ENCODE data around the gene PPP1R36. TPM values are rescaled to one million over a fixed set of nuclear protein-coding genes. Genes with fewer than 3 reads are reported as not detected.

The PPP1R36 gene
- total and polyA plus RNA-seq, 2 of the 4 experiments (the other 2 are of a cell fraction): 0.15 to 0.54 TPM

- peak within 1 kb of the TSS; percentile 99 for H2AK9ac ChIP-seq (replicated peaks; ENCODE audit: low read depth, low read length, poor library complexity)
- peak within 1 kb of the TSS; percentile 99 for H3K9ac ChIP-seq (ENCODE audit: low read depth, low read length)
- H3K56ac ChIP-seq (ENCODE audit: extremely low read depth, insufficient read depth, low read length): peak within 1 kb of the TSS; percentile 97
- WGBS, 2 experiments (ENCODE audit: extremely low coverage in 2 of 2, insufficient read length in 1 of 2): 1% methylated on average over 29 of the region's 87 CpGs; no CpG with 5 or more reads in 1 of the 2 experiments
- no peaks in the 10 kb centered on the region for H3K9me3 ChIP-seq (ENCODE audit: control insufficient read depth, insufficient read depth, low read length)
- H3K4me1 ChIP-seq (ENCODE audit: control insufficient read depth, insufficient read depth, low read length): peaks cover 14% of the 10 kb centered on the region
- H3K23ac ChIP-seq (ENCODE audit: low read depth, low read length): peak within 1 kb of the TSS; percentile 99
- in situ Hi-C loops (cut with MboI; ENCODE audit: low sequenced_read_pairs) (no loop called here), intact Hi-C loops (cut with micrococcal nuclease) (loop anchor here (2.0 kb wide), 2 partner anchors 133 to 259 kb away; no protein-coding TSS in a partner anchor), dilution Hi-C loops (cut with HindIII; ENCODE audit: low sequenced_read_pairs, unreplicated experiment) (no loop called here)
- H3K27me3 ChIP-seq (ENCODE audit: control insufficient read depth, insufficient read depth, low read length): no peaks in the 10 kb centered on the region
- peak within 1 kb of the TSS; percentile 99 for H4K5ac ChIP-seq (ENCODE audit: low read depth, low read length)
- no TSS peak for BruUV-seq (replicated peaks)
- peak within 1 kb of the TSS; percentile 97 for H2AFZ ChIP-seq (replicated peaks; ENCODE audit: low read length, poor library complexity)
- peak within 1 kb of the TSS; percentile 42; the same call in 1 of the 2 replicates for H2BK20ac ChIP-seq (ENCODE audit: low read depth, low read length)
- peak within 1 kb of the TSS; percentile 100 for H3K4ac ChIP-seq (ENCODE audit: low read depth, low read length)
- peaks cover 14% of the 10 kb centered on the region for H3K9me1 ChIP-seq (ENCODE audit: insufficient read depth, low read length)
- peak within 1 kb of the TSS; percentile 87 for H3K4me3 ChIP-seq (ENCODE audit: insufficient read depth, low read depth, low read length)
- H3K18ac ChIP-seq (ENCODE audit: low read depth, low read length): peak within 1 kb of the TSS; percentile 97
- H2BK15ac ChIP-seq (ENCODE audit: low read depth, low read length): peak within 1 kb of the TSS; percentile 74; the same call in 2 of the 3 replicates
- ATAC-seq (ENCODE audit: low read depth) (peak; percentile 75), DNase-seq (peak; percentile 93)
- H4K8ac ChIP-seq (ENCODE audit: low read depth in 2 of 2, low read length in 2 of 2): peak within 1 kb of the TSS; percentile 96 to 99
- peak within 1 kb of the TSS; percentile 96 for H3K4me2 ChIP-seq (ENCODE audit: low read depth, low read length)
- ChIA-PET POLR2A (ENCODE audit: unreplicated experiment) (interaction anchor here (0.6 to 0.7 kb wide), 3 partner anchors 165 to 179 kb away, joined by 3 to 6 read pairs (median 4); no protein-coding TSS in a partner anchor), CTCF (interaction anchor here (1.0 to 1.4 kb wide), 2 partner anchors 12 to 40 kb away, joined by 3 read pairs; no protein-coding TSS in a partner anchor)
- peak within 1 kb of the TSS; percentile 99 for H2AK5ac ChIP-seq (ENCODE audit: low read depth, low read length)
- H4K20me1 ChIP-seq (ENCODE audit: insufficient read depth, low read length): peaks cover 34% of the 10 kb centered on the region
- peak within 1 kb of the TSS; percentile 100 for H3K27ac ChIP-seq (ENCODE audit: insufficient read depth, low read length)
- H2BK5ac ChIP-seq (ENCODE audit: low read depth, low read length, poor library complexity, severe bottlenecking): peak within 1 kb of the TSS; percentile 100
- peak within 1 kb of the TSS; percentile 88 for H2BK120ac ChIP-seq (ENCODE audit: low read depth, low read length)
- peak within 1 kb of the TSS; percentile 99 for H3K14ac ChIP-seq (replicated peaks; ENCODE audit: low read depth, low read length)
- peaks cover 18 to 60% of the 10 kb centered on the region in 2 experiments for H3K79me1 ChIP-seq (ENCODE audit: low read depth in 1 of 2, low read length in 2 of 2)
- peak within 1 kb of the TSS; percentile 96 for H4K91ac ChIP-seq (ENCODE audit: insufficient read depth, low read depth, low read length)
- H3K36me3 ChIP-seq (ENCODE audit: control insufficient read depth, insufficient read depth, low read length): no peaks in the 10 kb centered on the region
- TF ChIP-seq SMC3 (IDR thresholded peaks at IDR 0.05; ENCODE audit: low read depth, low read length) (no peak), NFE2L2 (IDR thresholded peaks at IDR 0.05; ENCODE audit: low read depth, low read length) (0 out of 2 replicates have a peak, but pooled peaks have one; percentile 4), MXI1 (IDR thresholded peaks at IDR 0.05; ENCODE audit: borderline replicate concordance, low read depth, low read length) (0 out of 2 replicates have a peak, but pooled peaks have one; percentile 13), RFX5 (IDR thresholded peaks at IDR 0.05; ENCODE audit: low read depth, low read length) (no peak), RAD21 (IDR thresholded peaks at IDR 0.05; ENCODE audit: low read length) (no peak), RCOR1 (IDR thresholded peaks at IDR 0.05; ENCODE audit: insufficient replicate concordance, low read length) (no peak), CTCF (conservative IDR thresholded peaks at IDR 0.05; ENCODE audit: low read depth, low read length) (no peak), MAFK (IDR thresholded peaks at IDR 0.05; ENCODE audit: low read depth, low read length) (no peak), ELK1 (IDR thresholded peaks at IDR 0.05; ENCODE audit: borderline replicate concordance, low read depth, low read length) (no peak), POLR2A (IDR thresholded peaks at IDR 0.05; ENCODE audit: low read depth, low read length) (peak; percentile 72), FOS (IDR thresholded peaks at IDR 0.05; ENCODE audit: low read depth, low read length) (no peak), USF2 (IDR thresholded peaks at IDR 0.05; ENCODE audit: low read depth, low read length) (peak; percentile 97), CHD1 (IDR thresholded peaks at IDR 0.05; ENCODE audit: low read depth, low read length) (peak; percentile 15; the same call in 1 of the 2 replicates)
Observed at GRCh38 chr14:64503434-64504309, 46.1 kb upstream of the PPP1R36 start, which contains the start of gene ZBTB25. ZBTB25 (minus strand) TSS chr14:64503838; CDS start chr14:64490533, 13,305 bp downstream.
